ENCODE results near the gene PPM1N. TPM values are rescaled to one million over a fixed set of nuclear protein-coding genes. Genes with fewer than 3 reads are reported as not detected.

Gene PPM1N
- total RNA-seq, 1 donor, result 1.3 TPM

GRCh38 chr19:45492627-45493470, 5.4 kb upstream of the PPM1N start:
- no peak for TF ChIP-seq CTCF (IDR thresholded peaks at IDR 0.05; ENCODE audit: insufficient read depth, low read depth, low read length)
- peak overlapping the region; percentile 86 for H3K4me3 ChIP-seq (ENCODE audit: low read depth, low read length)
- DNase-seq (ENCODE audit: low read depth), result peak; percentile 91

GRCh38 chr19:45494261-45494916, 3.9 kb upstream of the PPM1N start:
- no peak for TF ChIP-seq CTCF (IDR thresholded peaks at IDR 0.05; ENCODE audit: insufficient read depth, low read depth, low read length)
- DNase-seq (ENCODE audit: low read depth), result no peak
- no peak overlapping the region for H3K4me3 ChIP-seq (ENCODE audit: low read depth, low read length)

DNA sequence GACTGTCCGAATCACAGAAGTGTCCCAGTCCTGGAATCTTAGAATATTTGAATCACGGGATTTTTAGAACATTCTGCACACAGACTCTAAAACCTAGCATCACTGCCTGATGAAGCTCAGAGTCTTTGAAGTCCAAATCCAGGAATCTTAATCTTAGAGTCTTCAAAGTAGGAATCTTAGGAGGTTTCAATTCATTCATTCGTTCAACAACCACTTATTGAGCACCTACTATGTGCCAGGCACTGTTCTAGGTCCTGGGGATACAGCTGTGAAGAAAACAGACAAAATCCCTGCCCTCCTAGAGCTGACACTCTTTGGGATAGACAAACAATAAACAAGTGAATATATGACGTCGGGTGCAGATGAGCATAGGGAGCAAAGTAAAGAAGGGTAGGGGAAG, 3.1 kb upstream of the PPM1N start:
- H3K4me3 ChIP-seq (ENCODE audit: low read depth, low read length), result no peak overlapping the region
- no peak for DNase-seq (ENCODE audit: low read depth)
- TF ChIP-seq CTCF (IDR thresholded peaks at IDR 0.05; ENCODE audit: insufficient read depth, low read depth, low read length), result no peak

- peak overlapping the region; percentile 76 for H3K4me3 ChIP-seq (ENCODE audit: low read depth, low read length)
- no peak for TF ChIP-seq CTCF (IDR thresholded peaks at IDR 0.05; ENCODE audit: insufficient read depth, low read depth, low read length)
- DNase-seq (ENCODE audit: low read depth), result no peak
Measured at GRCh38 chr19:45496349-45496953, 1.8 kb upstream of the PPM1N start.

- no peak for TF ChIP-seq CTCF (IDR thresholded peaks at IDR 0.05; ENCODE audit: insufficient read depth, low read depth, low read length)
- DNase-seq (ENCODE audit: low read depth), result no peak
- no peak overlapping the region for H3K4me3 ChIP-seq (ENCODE audit: low read depth, low read length)
Measured at GRCh38 chr19:45497791-45498190, 452 bp upstream of the PPM1N start.

- no peak overlapping the region for H3K4me3 ChIP-seq (ENCODE audit: low read depth, low read length)
- TF ChIP-seq CTCF (IDR thresholded peaks at IDR 0.05; ENCODE audit: insufficient read depth, low read depth, low read length), result no peak
- peak; percentile 36 for DNase-seq (ENCODE audit: low read depth)
Measured at GRCh38 chr19:45499196-45500180, 1.2 kb downstream of the PPM1N start.
